ENCODE data around the gene FAM13A.
"Not testable (repeated sequence)": the region's sequence is repeated elsewhere in the genome, so short reads cannot be mapped to it uniquely, and the experiment has no call there.

The FAM13A gene

DNA sequence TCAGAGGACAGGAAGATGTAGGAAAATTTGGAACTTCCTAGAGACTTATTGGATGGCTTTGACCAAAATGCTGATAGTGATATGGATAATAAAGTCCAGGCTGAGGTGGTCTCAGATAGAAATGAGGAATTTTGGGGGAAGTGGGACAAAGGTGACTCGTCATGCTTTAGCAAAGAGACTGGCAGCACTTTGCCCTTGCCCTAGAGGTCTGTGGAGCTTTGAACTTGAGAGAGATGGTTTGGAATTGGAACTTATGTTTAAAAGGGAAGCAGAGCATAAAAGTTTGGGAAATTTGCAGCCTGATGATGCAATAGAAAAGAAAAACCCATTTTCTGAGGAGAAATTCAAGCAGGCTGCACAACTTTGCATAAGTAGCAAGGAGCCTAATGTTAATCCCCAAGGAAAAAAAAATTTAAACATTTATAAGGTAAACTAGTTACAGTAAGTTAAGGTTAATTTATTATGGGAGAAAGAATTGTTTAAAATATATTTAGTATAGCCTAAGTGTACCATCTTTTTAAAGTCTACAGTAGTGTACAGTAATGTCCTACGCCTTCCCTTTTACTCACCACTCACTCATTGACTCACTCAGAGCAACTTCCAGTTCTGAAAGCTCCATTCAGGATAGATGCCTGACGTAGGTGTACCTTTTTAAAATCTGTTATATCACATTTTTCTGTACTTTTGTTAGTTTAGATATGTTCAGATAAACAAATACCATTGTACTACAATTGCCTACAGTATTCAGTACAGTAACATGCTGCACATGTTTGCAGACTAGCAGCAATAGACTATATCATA, 101.2 kb downstream of the FAM13A start:
- no peaks in the 10 kb centered on the region for H3K9me3 ChIP-seq
- H3K36me3 ChIP-seq (replicated peaks): 0 out of 2 replicates have a peak, but pooled peaks cover 3% of the 10 kb centered on the region
- DNase-seq (ENCODE audit: low spot score in 2 of 2): no peak
- no peaks in the 10 kb centered on the region for H3K27me3 ChIP-seq (ENCODE audit: low read depth)
- peaks cover 7% of the 10 kb centered on the region for H3K4me1 ChIP-seq
- in situ Hi-C loops (cut with MboI; ENCODE audit: low sequenced_read_pairs): no loop called here
- no peak overlapping the region for H3K4me3 ChIP-seq

DNA sequence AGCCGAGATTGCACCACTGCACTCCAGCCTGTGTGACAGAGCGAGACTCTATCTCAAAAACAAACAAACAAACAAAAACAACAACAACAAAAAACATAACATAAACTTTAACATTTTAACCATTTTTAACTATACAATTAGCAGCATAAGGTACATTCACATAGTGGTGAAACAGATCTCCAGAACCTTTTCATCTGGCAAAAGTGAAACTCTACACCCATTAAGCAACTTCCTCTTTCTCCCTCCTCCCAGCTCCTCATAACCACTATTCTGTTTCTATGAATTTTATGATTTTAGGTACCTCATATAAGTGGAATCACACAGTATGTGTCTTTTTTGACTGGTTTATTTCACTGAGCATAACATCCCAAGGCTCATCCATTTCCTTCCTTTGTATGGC, 103.6 kb downstream of the FAM13A start:
- H3K36me3 ChIP-seq (replicated peaks): no peaks in the 10 kb centered on the region
- DNase-seq (ENCODE audit: low spot score in 2 of 2): no peak
- H3K4me3 ChIP-seq: no peak overlapping the region
- no peaks in the 10 kb centered on the region for H3K27me3 ChIP-seq (ENCODE audit: low read depth)
- in situ Hi-C loops (cut with MboI; ENCODE audit: low sequenced_read_pairs): no loop called here
- no peaks in the 10 kb centered on the region for H3K4me1 ChIP-seq
- H3K9me3 ChIP-seq: no peaks in the 10 kb centered on the region

DNA sequence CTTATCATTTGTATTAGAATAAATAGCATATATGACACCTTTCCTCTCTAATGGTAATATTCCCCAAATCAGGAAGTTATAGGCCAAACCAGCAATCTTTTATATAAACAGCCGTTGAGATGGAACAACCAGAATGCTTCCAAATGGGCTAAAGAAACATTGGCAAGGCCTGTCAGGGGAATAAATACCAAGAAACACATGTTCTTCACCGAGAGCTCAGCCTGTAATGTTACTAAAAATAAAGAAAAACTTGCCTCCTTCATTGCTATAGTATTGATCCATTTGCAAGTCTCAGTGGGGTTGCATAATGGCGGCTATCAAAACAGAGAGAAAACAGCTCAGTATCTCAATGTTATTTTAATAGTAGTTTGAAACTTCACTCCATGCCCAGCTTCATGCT, 104.9 kb downstream of the FAM13A start:
- H3K27me3 ChIP-seq (ENCODE audit: low read depth): no peaks in the 10 kb centered on the region
- no peak overlapping the region for H3K4me3 ChIP-seq
- no peaks in the 10 kb centered on the region for H3K4me1 ChIP-seq
- no peak for DNase-seq (ENCODE audit: low spot score in 2 of 2)
- no peaks in the 10 kb centered on the region for H3K36me3 ChIP-seq (replicated peaks)
- no peaks in the 10 kb centered on the region for H3K9me3 ChIP-seq
- in situ Hi-C loops (cut with MboI; ENCODE audit: low sequenced_read_pairs): no loop called here

DNA sequence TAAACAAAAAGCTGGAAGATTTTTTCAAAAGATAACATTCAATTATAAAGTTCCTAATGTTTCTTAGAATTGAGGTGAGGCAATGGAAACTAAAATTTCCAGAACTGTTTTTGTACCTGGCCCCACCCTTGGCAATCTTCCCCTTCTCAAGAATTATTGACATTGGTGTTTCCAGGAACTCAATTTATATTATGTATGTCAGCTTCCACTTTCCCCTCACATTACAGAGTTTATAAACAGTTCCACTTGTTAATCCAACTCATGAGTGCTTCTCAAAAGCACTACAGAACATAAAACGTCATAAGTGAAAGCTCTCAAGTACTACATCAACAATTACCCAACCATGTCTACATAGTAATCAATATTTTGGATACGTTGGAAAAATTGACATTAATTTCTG, 107.4 kb downstream of the FAM13A start:
- no peak for DNase-seq (ENCODE audit: low spot score in 2 of 2)
- H3K4me1 ChIP-seq: peaks cover 9% of the 10 kb centered on the region
- in situ Hi-C loops (cut with MboI; ENCODE audit: low sequenced_read_pairs): no loop called here
- H3K9me3 ChIP-seq: no peaks in the 10 kb centered on the region
- no peak overlapping the region for H3K4me3 ChIP-seq
- H3K27me3 ChIP-seq (ENCODE audit: low read depth): no peaks in the 10 kb centered on the region
- H3K36me3 ChIP-seq (replicated peaks): no peaks in the 10 kb centered on the region

DNA sequence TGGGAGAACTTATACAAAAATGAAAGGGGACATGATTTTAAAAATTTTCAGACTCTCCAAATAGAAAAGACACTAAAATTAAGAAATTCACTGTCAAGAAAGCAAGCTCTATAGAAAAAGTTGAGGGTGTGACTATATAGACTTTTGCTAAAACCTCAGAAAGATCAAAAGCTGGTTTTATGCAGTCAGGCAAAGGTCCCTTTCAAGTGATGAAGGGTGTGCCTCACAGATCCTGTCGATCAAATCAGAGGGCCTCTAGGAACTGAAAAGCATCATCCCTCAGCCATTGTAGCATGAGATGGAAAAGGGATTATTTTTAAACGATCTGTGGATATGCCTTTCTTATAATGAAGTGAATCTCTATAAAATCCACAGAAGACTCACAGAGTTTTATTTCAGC, 116.5 kb downstream of the FAM13A start:
- Histone ChIP-seq H3K36me3 (replicated peaks) (no peaks in the 10 kb centered on the region), H3K4me1 (peaks cover 22% of the 10 kb centered on the region), H3K9me3 (no peaks in the 10 kb centered on the region), H3K27me3 (ENCODE audit: low read depth) (no peaks in the 10 kb centered on the region), H3K4me3 (no peak overlapping the region)
- in situ Hi-C loops (cut with MboI; ENCODE audit: low sequenced_read_pairs): no loop called here
- DNase-seq (ENCODE audit: low spot score in 2 of 2): no peak

DNA sequence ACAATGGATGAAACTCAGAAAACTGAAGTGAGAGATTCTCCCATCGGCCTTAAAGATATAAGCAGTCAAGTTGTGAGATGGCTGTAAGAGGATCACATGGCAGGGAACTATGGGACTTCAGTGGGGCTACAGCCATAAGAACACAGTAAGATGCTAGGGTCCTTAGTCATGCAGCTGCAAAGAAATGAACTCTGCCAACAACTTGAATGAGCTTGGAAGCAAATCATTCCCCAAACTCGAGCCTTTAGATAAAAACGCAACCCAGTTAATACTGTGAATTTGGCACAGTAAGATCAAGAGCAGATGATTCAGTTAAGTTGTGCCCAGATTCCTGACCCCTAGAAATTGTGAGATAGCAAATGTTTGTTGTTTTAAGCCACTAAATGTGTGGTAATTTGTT, 117.3 kb downstream of the FAM13A start:
- in situ Hi-C loops (cut with MboI; ENCODE audit: low sequenced_read_pairs): no loop called here
- Histone ChIP-seq H3K4me3 (no peak overlapping the region), H3K36me3 (replicated peaks) (no peaks in the 10 kb centered on the region), H3K4me1 (peaks cover 14% of the 10 kb centered on the region), H3K27me3 (ENCODE audit: low read depth) (no peaks in the 10 kb centered on the region), H3K9me3 (no peaks in the 10 kb centered on the region)
- DNase-seq (ENCODE audit: low spot score in 2 of 2): no peak

DNA sequence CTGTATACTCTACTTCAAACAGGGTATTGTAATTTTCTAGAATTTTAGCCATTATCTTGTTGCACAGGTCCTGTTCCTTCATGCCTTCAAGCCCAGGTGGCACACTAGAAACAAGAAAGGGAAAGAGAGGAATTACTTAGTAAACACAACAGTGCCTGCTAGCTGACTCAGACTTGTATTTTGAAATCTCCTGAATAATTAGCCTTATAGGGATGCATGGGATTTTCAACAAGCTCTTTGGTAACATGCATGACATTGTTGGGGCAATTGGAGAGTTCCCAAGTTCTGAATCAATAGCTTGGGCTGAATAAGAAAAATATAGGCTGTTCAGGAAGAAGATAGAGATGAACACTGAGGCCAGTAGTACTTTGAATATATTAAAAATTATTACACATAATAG, 118.8 kb downstream of the FAM13A start:
- DNase-seq (ENCODE audit: low spot score in 2 of 2): no peak
- in situ Hi-C loops (cut with MboI; ENCODE audit: low sequenced_read_pairs): no loop called here
- Histone ChIP-seq H3K4me3 (no peak overlapping the region), H3K9me3 (no peaks in the 10 kb centered on the region), H3K36me3 (replicated peaks) (no peaks in the 10 kb centered on the region), H3K4me1 (peaks cover 11% of the 10 kb centered on the region), H3K27me3 (ENCODE audit: low read depth) (no peaks in the 10 kb centered on the region)

DNA sequence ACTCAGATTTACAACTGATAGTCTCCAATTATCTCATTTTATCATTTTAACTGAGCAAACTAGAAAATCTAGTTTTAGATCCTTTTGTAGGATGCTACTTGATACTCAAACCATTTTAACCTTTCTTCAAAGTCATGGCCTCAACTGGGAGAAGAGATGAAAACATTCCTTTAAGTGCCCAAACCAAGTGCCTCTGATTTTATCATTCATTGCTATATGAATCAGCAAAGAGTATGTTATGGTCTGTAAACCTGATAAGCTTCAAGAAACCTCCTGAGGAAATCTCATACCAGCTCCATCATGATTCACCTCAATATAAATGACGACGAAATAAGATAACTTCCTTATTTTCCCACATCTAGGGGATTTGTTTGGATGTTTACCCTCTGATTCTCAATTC, 119.9 kb downstream of the FAM13A start:
- Histone ChIP-seq H3K4me1 (peaks cover 10% of the 10 kb centered on the region), H3K36me3 (replicated peaks) (no peaks in the 10 kb centered on the region), H3K27me3 (ENCODE audit: low read depth) (no peaks in the 10 kb centered on the region), H3K4me3 (no peak overlapping the region), H3K9me3 (no peaks in the 10 kb centered on the region)
- in situ Hi-C loops (cut with MboI; ENCODE audit: low sequenced_read_pairs): no loop called here
- DNase-seq (ENCODE audit: low spot score in 2 of 2): no peak

DNA sequence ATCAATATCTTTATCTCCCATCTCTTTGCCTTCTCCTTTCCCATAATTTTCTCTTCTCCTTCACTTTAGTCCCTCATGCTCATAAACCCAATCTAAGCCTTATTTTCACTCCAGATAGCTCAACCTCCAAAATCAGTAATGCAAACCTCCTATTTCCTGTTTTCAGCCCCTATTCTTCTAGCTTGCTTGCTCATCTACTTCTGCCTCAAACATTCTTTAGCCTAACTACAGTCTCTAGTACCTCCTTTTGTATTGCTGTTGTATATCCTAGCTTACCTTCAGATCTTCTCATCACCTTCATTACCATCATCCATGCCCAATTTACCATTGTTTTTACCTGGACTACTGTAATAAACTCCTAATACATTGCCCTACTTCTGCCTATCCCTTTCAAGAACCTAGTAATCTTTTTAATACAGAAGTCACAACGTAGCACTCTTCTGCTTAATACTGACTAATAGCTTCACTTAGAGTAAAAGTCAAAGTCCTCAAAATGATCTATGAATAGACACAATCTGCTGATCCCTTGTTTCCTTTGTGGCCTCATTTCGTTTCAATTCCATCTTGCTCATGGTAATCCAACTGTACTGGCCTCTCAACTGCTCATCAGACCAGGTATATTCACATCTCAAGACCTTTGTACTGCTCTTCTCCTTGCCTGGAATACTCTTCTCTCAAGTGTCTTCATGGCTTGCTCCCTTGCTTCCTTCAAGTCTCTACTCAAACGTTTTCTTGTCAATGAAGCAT, 123.4 kb downstream of the FAM13A start:
- Histone ChIP-seq H3K36me3 (replicated peaks) (no peaks in the 10 kb centered on the region), H3K4me3 (no peak overlapping the region), H3K9me3 (no peaks in the 10 kb centered on the region), H3K4me1 (no peaks in the 10 kb centered on the region), H3K27me3 (ENCODE audit: low read depth) (no peaks in the 10 kb centered on the region)
- in situ Hi-C loops (cut with MboI; ENCODE audit: low sequenced_read_pairs): no loop called here
- no peak for DNase-seq (ENCODE audit: low spot score in 2 of 2)

DNA sequence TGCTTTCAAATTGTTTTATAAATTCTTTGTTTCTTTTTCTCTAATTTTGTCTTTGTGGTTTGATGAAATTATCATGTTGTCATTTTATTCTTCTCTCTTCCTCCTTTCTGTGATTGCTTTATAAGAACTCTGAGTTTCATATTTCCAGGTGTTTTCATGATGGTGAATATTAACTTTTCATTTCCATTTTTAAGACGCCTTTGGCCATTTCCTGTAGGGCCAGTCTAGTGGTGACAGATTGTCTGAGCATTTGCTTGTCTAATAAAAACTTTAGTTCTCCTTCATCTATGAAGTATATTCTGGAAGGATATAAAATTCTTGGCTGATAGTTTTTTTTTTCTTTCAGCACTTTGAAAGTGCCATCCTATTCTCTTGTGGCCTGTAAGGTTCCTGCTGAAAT, 128.1 kb downstream of the FAM13A start:
- H3K9me3 ChIP-seq: no peaks in the 10 kb centered on the region
- no peaks in the 10 kb centered on the region for H3K4me1 ChIP-seq
- DNase-seq (ENCODE audit: low spot score in 2 of 2): no peak
- no peaks in the 10 kb centered on the region for H3K27me3 ChIP-seq (ENCODE audit: low read depth)
- in situ Hi-C loops (cut with MboI; ENCODE audit: low sequenced_read_pairs): no loop called here
- no peaks in the 10 kb centered on the region for H3K36me3 ChIP-seq (replicated peaks)
- H3K4me3 ChIP-seq: no peak overlapping the region

DNA sequence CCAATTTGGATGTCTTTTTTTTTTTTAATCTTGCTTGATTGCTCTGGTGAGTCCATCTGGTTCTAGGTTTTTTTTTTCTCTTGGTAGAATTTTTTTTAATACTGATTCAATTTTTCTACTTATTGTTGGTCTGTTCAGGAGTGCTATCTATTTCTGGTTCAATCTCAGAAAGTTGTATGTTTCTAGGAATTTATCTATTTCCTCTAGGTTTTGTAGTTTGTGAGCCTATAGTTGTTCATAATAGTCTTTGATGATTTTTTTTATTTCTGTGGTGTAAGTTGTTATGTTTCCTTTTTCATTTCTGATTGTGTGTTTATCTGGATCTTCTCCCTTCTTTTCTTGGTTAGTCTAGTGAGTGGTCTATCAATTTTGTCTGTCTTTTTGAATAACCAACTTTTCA, 129.6 kb downstream of the FAM13A start:
- Histone ChIP-seq H3K36me3 (replicated peaks) (no peaks in the 10 kb centered on the region), H3K4me3 (no peak overlapping the region), H3K4me1 (no peaks in the 10 kb centered on the region), H3K9me3 (no peaks in the 10 kb centered on the region), H3K27me3 (ENCODE audit: low read depth) (no peaks in the 10 kb centered on the region)
- in situ Hi-C loops (cut with MboI; ENCODE audit: low sequenced_read_pairs): no loop called here
- no peak for DNase-seq (ENCODE audit: low spot score in 2 of 2)

DNA sequence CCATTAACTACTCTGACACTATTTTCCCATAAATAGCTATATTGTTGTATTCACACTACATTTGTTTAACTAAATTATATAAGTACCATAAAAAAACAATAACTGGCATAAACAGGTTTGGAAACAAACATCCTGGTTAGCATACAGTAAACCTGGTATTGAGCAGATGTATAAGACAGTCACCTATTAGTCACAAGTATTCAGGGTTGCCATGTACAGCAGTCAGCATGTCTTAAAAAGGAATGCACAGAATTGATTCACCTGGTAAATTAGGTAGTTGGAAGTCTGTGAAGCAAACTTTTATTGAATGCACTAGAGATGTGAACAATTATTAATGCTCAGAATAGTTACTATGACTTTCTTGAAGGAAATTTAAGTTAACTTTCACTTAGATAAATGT, 137.9 kb downstream of the FAM13A start:
- Histone ChIP-seq H3K4me3 (no peak overlapping the region), H3K27me3 (ENCODE audit: low read depth) (no peaks in the 10 kb centered on the region), H3K36me3 (replicated peaks) (no peaks in the 10 kb centered on the region), H3K9me3 (no peaks in the 10 kb centered on the region), H3K4me1 (no peaks in the 10 kb centered on the region)
- in situ Hi-C loops (cut with MboI; ENCODE audit: low sequenced_read_pairs): no loop called here
- no peak for DNase-seq (ENCODE audit: low spot score in 2 of 2)

DNA sequence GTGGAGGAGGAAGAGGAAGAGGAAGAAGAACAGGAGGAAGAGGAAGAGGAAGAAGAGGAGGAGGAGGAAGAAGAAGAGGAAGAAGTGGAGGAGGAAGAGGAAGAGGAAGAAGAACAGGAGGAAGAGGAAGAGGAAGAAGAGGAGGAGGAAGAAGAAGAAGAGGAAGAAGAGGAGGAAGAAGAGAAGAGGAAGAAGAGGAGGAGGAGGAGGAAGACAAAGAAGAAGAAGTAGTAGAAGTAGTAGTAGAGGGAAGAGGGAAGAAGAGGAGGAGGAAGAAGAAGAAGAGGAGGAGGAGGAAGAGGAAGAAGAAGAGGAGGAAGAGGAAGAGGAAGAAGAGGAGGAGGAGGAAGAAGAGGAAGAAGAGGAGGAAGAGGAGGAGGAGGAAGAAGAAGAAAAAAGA, 143.8 kb downstream of the FAM13A start:
- H3K36me3 ChIP-seq (replicated peaks); in situ Hi-C loops (cut with MboI; ENCODE audit: low sequenced_read_pairs); H3K27me3 ChIP-seq (ENCODE audit: low read depth); H3K4me3 ChIP-seq; H3K4me1 ChIP-seq; DNase-seq (ENCODE audit: low spot score in 2 of 2); H3K9me3 ChIP-seq: not testable (repeated sequence)

All from HAP-1 (cell line).